Peyer's patch (tissue), 4 donors: ENCODE data around the gene CRELD2. TPM values are rescaled to one million over a fixed set of nuclear protein-coding genes. Genes with fewer than 3 reads are reported as not detected.

Experiments
- DNase-seq, 3 donors: peaks; one replicate each; pipeline ENCODE4 v3.0.0-alpha.2; 2017 to 2019
- H3K27ac ChIP-seq, 4 donors: fragments of 200-600 bp; sonication (generic); one replicate each; pipeline ENCODE4 v1.5.1; 2016 to 2019
- H3K27me3 ChIP-seq, 2 donors: fragments of 200-600 bp; sonication (generic); one replicate each; pipeline ENCODE4 v1.5.1; 2019
- H3K36me3 ChIP-seq, 3 donors: fragments of 200-600 bp; sonication (generic); one replicate each; pipeline ENCODE4 v1.5.1; 2016 to 2019
- H3K4me1 ChIP-seq, 4 donors: fragments of 200-600 bp; sonication (generic); one replicate each; pipeline ENCODE4 v1.5.1; 2016 to 2019
- H3K4me3 ChIP-seq, 4 donors: fragments of 200-600 bp; sonication (generic); 1 replicate in 3 of 4; 2 replicates in 1 of 4; pipeline ENCODE4 v1.5.1; 2016 to 2019; ENCODE audit warnings: mild to moderate bottlenecking in 1 of 4
- H3K9me3 ChIP-seq, 4 donors: fragments of 200-600 bp; sonication (generic); one replicate each; pipeline ENCODE4 v1.5.1; 2016 to 2019; ENCODE audit warnings: mild to moderate bottlenecking in 1 of 4
- CTCF ChIP-seq, 6 experiments: fragments of 450-650 bp in 4 of 6; fragments of 200-600 bp in 2 of 6; sonication (generic) in 1 of 6; IDR thresholded peaks; one replicate each; pipeline ENCODE4 v1.5.1; 2017 to 2019; ENCODE audit warnings: antibody characterized with exemption in 6 of 6, mild to moderate bottlenecking in 3 of 6, moderate library complexity in 1 of 6
- POLR2A ChIP-seq, 2 donors: fragments of 450-650 bp; IDR thresholded peaks; one replicate each; pipeline ENCODE4 v1.5.1; 2017; ENCODE audit warnings: antibody characterized with exemption in 2 of 2, mild to moderate bottlenecking in 2 of 2, moderate library complexity in 2 of 2
- total RNA-seq, 4 donors: library from RNA; depleted of rRNA; stranded (reverse); fragments of >200 nt; gene quantifications; one replicate each; pipeline ENCODE4 v1.1.0, GENCODE V29; 2016

Gene CRELD2
- total RNA-seq, 4 donors from 2014 or later: 33.3 to 52.0 (median 41.1) TPM

- DNase-seq: peak in 2 of 3 donors; percentile 84 to 87
- peaks cover 3 to 42% (median 20%) of the 10 kb centered on the region in 4 donors for H3K4me1 ChIP-seq
- H3K36me3 ChIP-seq: peaks cover 0 to 37% (median 0%) of the 10 kb centered on the region in 3 donors
- peaks cover 0 to 3% (median 0%) of the 10 kb centered on the region in 4 donors for H3K9me3 ChIP-seq
- no peaks in the 10 kb centered on the region for H3K27me3 ChIP-seq
- TF ChIP-seq POLR2A (IDR thresholded peaks at IDR 0.05) (no peak), CTCF (IDR thresholded peaks at IDR 0.05) (peak in 3 of 6 experiments; percentile 17 to 30 (median 28))
- H3K4me3 ChIP-seq: peak overlapping the region; percentile 65 to 100 (median 98)
- H3K27ac ChIP-seq: peak overlapping the region; percentile 86 to 99 (median 98)
Observed at GRCh38 chr22:49959782-49960158, 41.3 kb downstream of the CRELD2 start.

- Histone ChIP-seq H3K27me3 (no peaks in the 10 kb centered on the region), H3K4me3 (peak within 1 kb of the TSS; percentile 65 to 100 (median 98)), H3K27ac (peak within 1 kb of the TSS; percentile 86 to 99 (median 98)), H3K4me1 (peaks cover 3 to 46% (median 23%) of the 10 kb centered on the region in 4 donors), H3K9me3 (peaks cover 0 to 3% (median 0%) of the 10 kb centered on the region in 4 donors), H3K36me3 (peaks cover 0 to 40% (median 0%) of the 10 kb centered on the region in 3 donors)
- TF ChIP-seq POLR2A (IDR thresholded peaks at IDR 0.05) (peak; percentile 97 to 98), CTCF (IDR thresholded peaks at IDR 0.05) (no peak)
- peak; percentile 89 to 98 (median 97) for DNase-seq
Observed at GRCh38 chr22:49960159-49961004, 41.9 kb downstream of the CRELD2 start, which contains the start of gene PIM3. Gene PIM3, plus strand, starts transcription at chr22:49960772. Its CDS starts 176 bp downstream, at chr22:49960948.

- H3K36me3 ChIP-seq: peaks cover 0 to 40% (median 0%) of the 10 kb centered on the region in 3 donors
- H3K27ac ChIP-seq: peak overlapping the region; percentile 86 to 99 (median 98)
- H3K4me3 ChIP-seq: peak overlapping the region; percentile 65 to 100 (median 98)
- peaks cover 3 to 53% (median 30%) of the 10 kb centered on the region in 4 donors for H3K4me1 ChIP-seq
- peak; percentile 54 to 76 (median 75) for DNase-seq
- TF ChIP-seq CTCF (IDR thresholded peaks at IDR 0.05) (no peak), POLR2A (IDR thresholded peaks at IDR 0.05) (no peak)
- H3K9me3 ChIP-seq: peaks cover 0 to 3% (median 0%) of the 10 kb centered on the region in 4 donors
- H3K27me3 ChIP-seq: no peaks in the 10 kb centered on the region
Observed at GRCh38 chr22:49961005-49961600, 42.7 kb downstream of the CRELD2 start.

- no peak for DNase-seq
- peaks cover 0 to 3% (median 0%) of the 10 kb centered on the region in 4 donors for H3K9me3 ChIP-seq
- peak overlapping the region; percentile 65 to 100 (median 98) for H3K4me3 ChIP-seq
- H3K27ac ChIP-seq: peak overlapping the region; percentile 86 to 99 (median 98)
- H3K36me3 ChIP-seq: peaks cover 0 to 40% (median 0%) of the 10 kb centered on the region in 3 donors
- TF ChIP-seq CTCF (IDR thresholded peaks at IDR 0.05) (no peak), POLR2A (IDR thresholded peaks at IDR 0.05) (no peak)
- H3K4me1 ChIP-seq: peaks cover 3 to 58% (median 35%) of the 10 kb centered on the region in 4 donors
- H3K27me3 ChIP-seq: no peaks in the 10 kb centered on the region
Observed at GRCh38 chr22:49961601-49962011, 43.2 kb downstream of the CRELD2 start.

- Histone ChIP-seq H3K27ac (peak overlapping the region; percentile 86 to 99 (median 98)), H3K27me3 (no peaks in the 10 kb centered on the region), H3K4me3 (peak overlapping the region; percentile 65 to 100 (median 98)), H3K4me1 (peaks cover 3 to 64% (median 41%) of the 10 kb centered on the region in 4 donors), H3K9me3 (peaks cover 0 to 3% (median 0%) of the 10 kb centered on the region in 4 donors), H3K36me3 (peaks cover 0 to 40% (median 0%) of the 10 kb centered on the region in 3 donors)
- peak in 1 of 6 experiments; percentile 23 for TF ChIP-seq CTCF (IDR thresholded peaks at IDR 0.05)
- peak in 1 of 2 donors; percentile 59 for TF ChIP-seq POLR2A (IDR thresholded peaks at IDR 0.05)
- peak; percentile 76 to 91 (median 87) for DNase-seq
Observed at GRCh38 chr22:49962012-49962750, 43.7 kb downstream of the CRELD2 start.
